ENCODE data around the gene TMEM53.

Gene TMEM53

GRCh38 chr1:44674113-44675000 is at the start of gene TMEM53, which contains the start of gene ARMH1:
TMEM53 (minus strand) TSS chr1:44674481; CDS start chr1:44674391, 90 bp downstream.
ARMH1 (plus strand) TSS chr1:44674714; CDS start chr1:44689698, 14,984 bp downstream.
- H3K4me3 ChIP-seq (ENCODE audit: control insufficient read depth, low read depth, low read length): peak within 1 kb of the TSS; percentile 58
- peak; percentile 91 for DNase-seq (ENCODE audit: low read depth)
- TF ChIP-seq CTCF (IDR thresholded peaks at IDR 0.05; ENCODE audit: control insufficient read depth, insufficient read depth, low read depth, low read length, missing control alignments): no peak

DNA sequence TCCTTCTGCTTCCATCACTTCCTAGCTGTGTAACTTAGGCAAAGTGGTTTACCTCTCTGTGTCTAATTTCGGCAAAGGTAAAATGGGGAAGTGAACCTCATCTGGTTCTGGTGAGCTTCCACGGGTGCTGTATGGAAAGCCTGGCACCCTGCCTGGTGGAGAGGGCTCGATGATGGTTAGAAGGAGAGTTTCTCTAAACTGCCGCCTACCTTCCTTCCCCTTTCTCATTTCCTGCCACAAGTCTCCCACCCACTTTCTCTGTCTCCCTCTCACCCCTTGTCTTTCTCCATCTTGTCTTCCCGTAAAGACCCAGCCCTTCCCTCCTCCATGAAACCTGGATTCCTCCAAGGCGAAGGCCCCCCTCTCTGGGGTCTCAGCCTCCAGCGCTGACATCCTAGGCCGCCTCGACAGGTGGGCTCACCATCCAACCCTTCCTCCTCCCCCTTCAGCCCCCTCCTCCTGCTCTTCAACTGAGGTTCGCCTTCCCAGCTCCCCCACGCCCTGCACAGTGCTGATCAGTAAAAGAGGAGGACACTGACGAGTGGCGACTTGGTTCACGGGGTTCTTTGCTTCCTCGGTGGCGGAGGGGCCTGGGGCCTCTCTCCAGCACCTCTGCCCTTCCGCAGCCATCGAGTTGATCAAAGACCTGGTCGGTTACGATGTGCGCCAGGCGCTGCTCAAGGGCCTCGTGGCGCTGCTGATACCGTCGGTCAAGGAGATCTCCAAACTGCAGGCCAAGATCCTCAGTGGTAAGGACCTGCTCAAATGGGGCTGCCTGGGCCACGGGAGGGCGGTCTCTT is 49.4 kb upstream of the TMEM53 start:
- H3K4me3 ChIP-seq (ENCODE audit: control insufficient read depth, low read depth, low read length): no peak overlapping the region
- TF ChIP-seq CTCF (IDR thresholded peaks at IDR 0.05; ENCODE audit: control insufficient read depth, insufficient read depth, low read depth, low read length, missing control alignments): no peak
- no peak for DNase-seq (ENCODE audit: low read depth)

DNA sequence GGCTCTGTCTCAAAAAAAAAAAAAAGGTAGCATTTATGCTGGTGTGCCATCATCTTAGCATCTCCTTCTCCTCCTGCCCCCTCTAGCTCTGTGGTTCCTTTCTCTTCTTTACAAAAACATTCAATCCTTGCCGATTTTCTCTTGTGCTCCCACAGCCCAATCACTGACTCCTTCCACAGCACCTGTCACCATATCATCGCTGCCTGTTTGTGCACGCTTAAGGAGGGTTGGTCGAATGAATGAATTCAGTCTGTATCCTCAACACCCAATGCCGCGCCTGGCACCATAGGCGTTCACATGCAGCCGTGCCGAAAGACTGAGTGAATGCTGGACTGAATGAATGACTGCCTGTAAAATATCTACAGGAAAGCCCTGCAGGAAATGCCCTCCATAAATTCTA is 48.8 kb upstream of the TMEM53 start:
- DNase-seq (ENCODE audit: low read depth): no peak
- H3K4me3 ChIP-seq (ENCODE audit: control insufficient read depth, low read depth, low read length): no peak overlapping the region
- no peak for TF ChIP-seq CTCF (IDR thresholded peaks at IDR 0.05; ENCODE audit: control insufficient read depth, insufficient read depth, low read depth, low read length, missing control alignments)

- TF ChIP-seq CTCF (IDR thresholded peaks at IDR 0.05; ENCODE audit: control insufficient read depth, insufficient read depth, low read depth, low read length, missing control alignments): no peak
- peak; percentile 81 for DNase-seq (ENCODE audit: low read depth)
- H3K4me3 ChIP-seq (ENCODE audit: control insufficient read depth, low read depth, low read length): no peak overlapping the region
These were observed 47.4 kb upstream of the TMEM53 start for GRCh38 chr1:44721485-44722361.

- TF ChIP-seq CTCF (IDR thresholded peaks at IDR 0.05; ENCODE audit: control insufficient read depth, insufficient read depth, low read depth, low read length, missing control alignments): no peak
- H3K4me3 ChIP-seq (ENCODE audit: control insufficient read depth, low read depth, low read length): no peak overlapping the region
- no peak for DNase-seq (ENCODE audit: low read depth)
These were observed 46.0 kb upstream of the TMEM53 start for GRCh38 chr1:44720281-44720680.

GRCh38 chr1:44719318-44719717 is 45.0 kb upstream of the TMEM53 start:
- no peak overlapping the region for H3K4me3 ChIP-seq (ENCODE audit: control insufficient read depth, low read depth, low read length)
- TF ChIP-seq CTCF (IDR thresholded peaks at IDR 0.05; ENCODE audit: control insufficient read depth, insufficient read depth, low read depth, low read length, missing control alignments): no peak
- no peak for DNase-seq (ENCODE audit: low read depth)
